Stimulated activated CD4-positive, alpha-beta T cell treated with anti-CD3 and anti-CD28 coated beads, Interleukin-2, amount 100 ng/mL, for 48 hours (primary cell): Measurements from ENCODE around the gene BEND7.
"Not testable (repeated sequence)": the region's sequence is repeated elsewhere in the genome, so short reads cannot be mapped to it uniquely, and the experiment has no call there.

ENCODE experiments used
- DNase-seq, 2 donors: peaks; one replicate each; pipeline ENCODE4 v3.0.0-alpha.2; 2020

Gene BEND7

DNA sequence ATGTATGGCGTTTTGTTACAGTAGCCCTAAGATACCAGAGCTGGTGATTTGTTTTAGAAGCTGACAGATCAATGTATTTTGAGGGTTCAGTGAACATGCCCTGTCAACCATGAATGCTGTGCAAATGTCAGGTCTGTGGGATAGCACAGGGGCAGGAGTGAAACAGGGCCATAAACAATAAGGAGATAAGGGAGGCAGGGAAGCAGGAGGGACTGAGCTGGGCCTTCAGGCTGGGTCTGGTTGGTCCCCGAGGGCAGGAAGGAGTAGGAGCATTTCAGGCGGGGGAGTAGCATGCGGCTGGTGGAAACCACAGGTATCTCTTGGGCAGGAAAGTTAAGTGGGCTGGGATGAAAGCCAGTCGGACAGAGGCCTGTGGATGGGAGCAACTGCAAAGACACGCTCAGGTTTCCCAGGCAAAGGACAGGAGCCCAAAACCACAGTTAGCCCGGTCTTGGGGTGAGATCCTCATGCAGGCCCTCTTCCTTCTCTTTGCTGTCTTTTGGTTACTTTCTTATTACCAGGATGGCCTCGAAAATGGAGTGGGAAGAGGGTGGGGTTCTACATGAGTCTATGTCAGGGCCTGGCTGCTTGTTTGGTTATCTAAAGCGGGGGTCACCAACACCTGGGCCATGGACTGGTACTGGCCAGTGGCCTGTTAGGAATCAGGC is 111.2 kb downstream of the BEND7 start:
- no peak for DNase-seq

DNA sequence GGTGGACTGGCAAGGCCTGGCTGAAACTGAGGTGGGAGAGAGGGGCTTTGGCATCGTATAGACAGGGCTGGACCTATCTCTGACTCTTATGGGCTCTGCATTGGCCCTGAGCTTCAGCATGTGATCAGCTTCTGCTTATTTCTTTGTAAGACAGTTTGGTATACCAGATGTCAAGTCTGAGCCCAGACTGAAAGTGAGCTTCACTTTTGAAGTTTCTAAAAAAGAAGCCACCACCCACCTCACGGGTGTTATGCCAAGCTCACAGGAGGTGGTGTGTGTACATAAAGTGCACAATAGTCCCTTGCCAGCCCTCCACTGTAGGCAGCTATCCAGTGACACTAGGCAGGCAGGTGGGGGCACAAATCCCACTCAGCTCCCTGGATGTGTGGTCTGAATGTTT is 112.1 kb downstream of the BEND7 start:
- DNase-seq: no peak

DNA sequence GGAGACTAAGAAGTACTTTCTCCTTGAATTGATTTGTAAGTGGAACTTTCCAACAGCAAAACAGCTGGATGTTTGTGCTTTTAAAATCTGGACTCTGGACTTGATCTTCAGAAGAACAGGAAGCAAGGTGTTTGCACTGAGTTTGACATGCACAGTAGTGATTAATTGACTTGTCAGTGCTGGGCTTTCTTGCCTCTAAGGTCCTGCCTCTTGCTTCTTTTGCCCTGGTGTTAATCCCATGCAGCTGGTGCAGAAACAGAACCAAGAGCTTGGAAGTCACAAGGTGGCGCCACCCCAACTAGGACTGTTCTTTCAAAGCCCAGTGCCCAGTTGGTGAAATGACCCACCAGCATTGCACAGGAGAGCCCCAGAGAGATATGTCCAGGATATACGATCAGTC is 114.0 kb downstream of the BEND7 start:
- no peak for DNase-seq

DNA sequence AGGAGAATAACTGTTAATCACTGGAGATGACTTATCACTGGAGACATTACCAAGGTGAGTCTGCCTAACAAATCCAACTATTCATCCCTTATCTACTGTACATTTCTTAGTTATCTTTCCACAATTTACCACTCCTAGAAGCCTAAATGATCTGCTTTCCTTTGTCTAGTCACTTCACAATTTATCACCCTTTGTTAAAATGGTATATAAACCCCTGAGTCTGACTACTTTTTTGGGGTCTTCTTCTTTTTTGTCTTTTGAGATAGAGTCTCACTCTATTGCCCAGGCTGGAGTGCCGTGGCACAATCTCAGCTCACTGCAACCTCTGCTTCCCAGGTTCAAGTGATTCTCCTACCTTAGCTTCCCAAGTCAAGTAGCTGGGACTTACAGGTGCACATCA is 114.7 kb downstream of the BEND7 start:
- DNase-seq: no peak

GRCh38 chr10:13412894-13413293 is 115.9 kb downstream of the BEND7 start:
- DNase-seq: no peak

DNA sequence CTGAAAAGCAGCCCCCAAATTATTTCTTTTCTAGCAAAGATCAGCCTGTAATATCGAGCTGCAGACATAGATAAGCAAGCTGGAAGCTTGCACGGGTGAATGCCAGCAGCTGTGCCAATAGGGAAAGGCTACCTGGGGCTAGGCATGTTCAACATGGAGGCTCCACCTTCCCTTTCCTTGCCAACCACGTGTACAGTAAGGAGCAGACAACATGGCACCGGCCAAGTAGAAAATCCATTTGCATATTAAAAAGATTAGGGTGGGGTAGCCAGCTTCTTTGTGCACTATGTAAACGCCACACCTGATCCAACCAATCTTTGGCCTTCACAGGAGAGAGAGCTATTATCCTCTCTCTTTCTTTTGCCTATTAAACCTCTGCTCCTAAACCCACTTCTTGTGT is 124.0 kb downstream of the BEND7 start:
- no peak for DNase-seq

DNA sequence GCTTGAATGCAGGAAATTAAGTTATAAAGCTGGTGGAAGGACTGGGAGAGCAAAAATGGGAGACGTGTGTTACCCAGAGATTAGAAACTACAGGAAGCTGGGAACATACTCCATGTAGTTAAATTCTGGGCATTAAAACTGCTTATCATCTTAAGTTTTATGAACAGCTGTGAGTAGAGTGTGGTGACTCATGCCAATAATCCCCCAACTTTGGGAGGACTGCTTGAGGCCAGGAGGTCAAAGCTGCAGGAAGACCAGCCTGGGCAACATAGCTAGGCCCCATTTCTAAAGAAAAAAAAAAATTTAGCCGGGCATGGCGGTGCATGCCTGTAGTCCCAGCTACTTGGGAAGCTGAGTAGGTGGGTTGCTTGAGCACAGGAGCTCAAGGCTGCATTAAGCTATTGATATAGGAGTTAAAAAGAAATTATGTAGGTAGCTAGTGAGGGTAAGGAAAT is 124.5 kb downstream of the BEND7 start:
- no peak for DNase-seq

DNA sequence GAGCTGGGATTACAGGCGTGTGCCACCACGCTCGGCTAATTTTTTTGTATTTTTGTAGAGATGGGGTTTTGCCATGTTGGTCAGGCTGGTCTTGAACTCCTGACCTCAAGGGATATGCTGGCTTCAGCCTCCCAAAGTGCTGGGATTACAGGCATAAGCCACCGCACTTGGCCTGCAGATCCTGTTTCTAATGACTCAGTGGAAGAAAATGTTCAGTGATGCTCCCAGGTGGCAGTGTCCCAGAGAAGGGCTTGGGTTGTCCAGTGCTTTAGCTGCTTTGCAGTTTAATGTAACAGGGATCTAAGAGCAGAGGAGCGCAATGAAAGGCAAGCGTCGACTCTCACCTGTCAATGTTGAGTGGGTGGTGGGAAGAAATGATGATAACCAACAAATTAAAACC is 125.4 kb downstream of the BEND7 start:
- DNase-seq: not testable (repeated sequence)

DNA sequence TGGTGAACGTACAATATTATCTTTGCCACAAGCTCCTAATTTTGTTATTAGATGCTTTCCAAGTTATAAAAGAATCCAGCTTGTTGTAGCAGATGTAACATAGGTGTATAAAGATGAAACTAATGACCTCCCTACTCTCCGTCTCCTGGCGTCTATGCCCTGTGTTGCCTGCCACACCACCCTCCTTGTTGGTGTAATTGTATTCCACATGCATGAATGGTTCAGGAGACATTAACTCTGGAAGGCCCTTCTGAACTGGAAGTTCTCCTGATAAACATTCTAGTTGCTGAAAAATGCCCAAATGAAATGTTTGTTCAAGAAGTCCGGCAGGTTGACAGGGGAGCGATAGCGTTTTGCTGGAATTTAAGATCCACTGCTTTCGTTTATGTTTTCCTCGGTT is 126.8 kb downstream of the BEND7 start:
- DNase-seq: no peak

GRCh38 chr10:13401142-13401541 is 127.7 kb downstream of the BEND7 start:
- DNase-seq: no peak

- no peak for DNase-seq
Observed at GRCh38 chr10:13400196-13400965, 128.4 kb downstream of the BEND7 start.

GRCh38 chr10:13399752-13400151 is 129.1 kb downstream of the BEND7 start:
- DNase-seq: no peak

- no peak for DNase-seq
Observed at GRCh38 chr10:13399236-13399635, 129.6 kb downstream of the BEND7 start.

DNA sequence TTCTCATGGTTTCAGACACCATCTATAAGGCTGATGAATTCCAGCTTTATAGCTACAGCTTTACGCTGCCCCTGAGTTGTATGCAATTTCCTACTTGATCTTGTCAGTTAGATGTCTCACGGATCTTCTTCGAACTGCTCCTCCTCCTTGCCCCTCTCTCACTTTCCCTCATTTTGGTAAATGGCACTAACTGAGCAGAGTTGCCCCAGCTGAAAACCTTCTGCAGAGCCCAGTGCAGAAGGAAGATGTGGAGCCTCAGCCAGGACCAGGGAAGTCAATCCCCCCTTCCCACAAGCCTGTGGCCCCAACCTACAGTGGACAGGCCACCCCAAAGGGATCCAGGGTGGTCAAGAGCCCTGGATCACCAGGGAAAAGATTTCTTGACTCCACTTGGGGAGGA is 131.8 kb downstream of the BEND7 start:
- no peak for DNase-seq

GRCh38 chr10:13396369-13396768 is 132.4 kb downstream of the BEND7 start:
- no peak for DNase-seq

DNA sequence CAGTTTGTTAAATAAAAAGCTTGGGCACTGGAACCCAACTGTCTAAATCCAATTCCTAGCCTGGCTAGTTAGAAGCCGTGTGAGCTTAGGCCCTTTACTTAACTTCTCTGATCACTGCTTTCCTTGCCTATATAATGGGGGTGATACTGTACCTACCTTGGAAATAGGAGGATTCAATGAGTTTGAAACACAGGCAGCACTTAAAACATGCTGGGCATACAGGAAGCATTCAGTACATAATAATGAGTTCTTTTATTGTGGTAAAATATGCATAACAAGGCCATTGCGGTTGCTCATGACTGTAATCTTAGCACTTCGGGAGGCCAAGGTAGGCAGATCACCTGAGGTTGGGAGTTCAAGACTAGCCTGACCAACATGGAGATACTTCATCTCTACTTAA is 133.3 kb downstream of the BEND7 start:
- no peak for DNase-seq

- no peak for DNase-seq
Observed at GRCh38 chr10:13393640-13394039, 135.2 kb downstream of the BEND7 start.

GRCh38 chr10:13392701-13393100 is 136.1 kb downstream of the BEND7 start:
- DNase-seq: no peak
